HCT116 (cell line): ENCODE data around the gene PANK3. TPM values are rescaled to one million over a fixed set of nuclear protein-coding genes. Genes with fewer than 3 reads are reported as not detected.

Experiments used
- ATAC-seq: fragments of 200-7000 bp; cut with Tn5 transposase; 2 replicates; pipeline ENCODE4 v1.9.1; 2020; ENCODE audit warnings: mild to moderate bottlenecking, moderate library complexity
- BruUV-seq: library from RNA; stranded (reverse); fragments of 400-500 nt; replicated peaks from 2 replicates; lab custom pipeline; 2021; lab: Mats Ljungman, UMichigan
- CTCF ChIA-PET: fragments of 300-600 bp; sonication (Branson Sonifier 250); formaldehyde crosslinking; loops from one replicate; lab custom pipeline; 2021; ENCODE audit warnings: antibody characterized with exemption; lab: Charles Lee
- POLR2A ChIA-PET: fragments of 300-600, 350-600 bp; sonication (Branson Sonifier 250); formaldehyde crosslinking; loops from one replicate; lab custom pipeline; 2021; ENCODE audit warnings: antibody characterized with exemption; lab: Charles Lee
- RAD21 ChIA-PET, 2 experiments: fragments of 300-600 bp; sonication (Branson Sonifier 250); formaldehyde crosslinking; loops; one replicate each; lab custom pipeline; 2023; ENCODE audit warnings: low total read pairs in 2 of 2; ENCODE audit not compliant: uncharacterized antibody in 2 of 2, unreplicated experiment in 2 of 2, low non-redundant PET in 1 of 2; lab: Charles Lee
- DNase-seq: peaks from one replicate; pipeline ENCODE4 v3.0.0-alpha.2; 2010; ENCODE audit warnings: low read depth, low spot score
- H2AFZ ChIP-seq: fragments of 200-600 bp; shearing (Covaris generic), sonication (generic); 2 replicates; pipeline ENCODE4 v1.6.1; 2017; ENCODE audit warnings: low read depth, mixed run types, mixed read lengths, antibody characterized with exemption, low read length; ENCODE audit not compliant: poor library complexity, severe bottlenecking
- H3K27ac ChIP-seq: 2 replicates; pipeline ENCODE4 v1.5.1; 2012; ENCODE audit warnings: low read depth, low read length
- H3K27me3 ChIP-seq: fragments of 200-600 bp; sonication (generic); 2 replicates; pipeline ENCODE4 v1.6.1; 2016; ENCODE audit warnings: mixed run types, low read length, mixed read lengths; ENCODE audit not compliant: insufficient read depth
- H3K36me3 ChIP-seq, 2 experiments: fragments of 200-500 bp in 1 of 2; fragments of 200-600 bp in 1 of 2; sonication (Bioruptor generic) in 1 of 2; sonication (generic) in 1 of 2; 2 replicates each; pipeline versions ENCODE4 v1.5.1 to v1.6.1; 2014 to 2016; ENCODE audit warnings: low read length in 2 of 2, inconsistent platforms in 1 of 2, mixed read lengths in 1 of 2, mixed run types in 1 of 2; ENCODE audit not compliant: insufficient read depth in 2 of 2, control insufficient read depth in 1 of 2
- H3K4me1 ChIP-seq, 2 experiments: fragments of 200-600 bp in 1 of 2; sonication (generic) in 1 of 2; 2 replicates each; pipeline versions ENCODE4 v1.5.1 to v1.6.1; 2012 to 2017; ENCODE audit warnings: low read length in 2 of 2, inconsistent platforms in 1 of 2, mild to moderate bottlenecking in 1 of 2, mixed read lengths in 1 of 2, mixed run types in 1 of 2, moderate library complexity in 1 of 2; ENCODE audit not compliant: insufficient read depth in 2 of 2, control insufficient read depth in 1 of 2
- H3K4me2 ChIP-seq: fragments of 200-600 bp; sonication (generic); 2 replicates; pipeline ENCODE4 v1.6.1; 2017; ENCODE audit warnings: mixed run types, low read length, mixed read lengths
- H3K4me3 ChIP-seq, 2 experiments: fragments of 200-600 bp in 1 of 2; sonication (generic) in 1 of 2; replicated peaks in 1 of 2; 2 replicates each; pipeline ENCODE4 v1.5.1; 2011 to 2016; ENCODE audit warnings: low read length in 2 of 2, control low read depth in 1 of 2, low read depth in 1 of 2, mild to moderate bottlenecking in 1 of 2, mixed read lengths in 1 of 2, mixed run types in 1 of 2
- H3K79me2 ChIP-seq: fragments of 200-600 bp; sonication (generic); 2 replicates; pipeline ENCODE4 v1.6.1; 2017; ENCODE audit warnings: mild to moderate bottlenecking, mixed run types, low read length, moderate library complexity, mixed read lengths; ENCODE audit not compliant: insufficient read depth
- H3K9ac ChIP-seq: fragments of 200-600 bp; sonication (generic); 2 replicates; pipeline ENCODE4 v1.6.1; 2016; ENCODE audit warnings: low read length, mixed read lengths
- H3K9me2 ChIP-seq: fragments of 200-600 bp; sonication (generic), shearing (Covaris generic); 2 replicates; pipeline ENCODE4 v1.6.1; 2017; ENCODE audit warnings: mixed run types, mild to moderate bottlenecking, moderate library complexity; ENCODE audit not compliant: insufficient read depth
- H3K9me3 ChIP-seq, 2 experiments: fragments of 200-500 bp in 1 of 2; fragments of 200-600 bp in 1 of 2; sonication (Bioruptor generic) in 1 of 2; sonication (generic) in 1 of 2; 2 replicates each; pipeline ENCODE4 v1.6.1; 2014 to 2017; ENCODE audit warnings: low read length in 2 of 2, mixed read lengths in 2 of 2, inconsistent platforms in 1 of 2, low read depth in 1 of 2, mild to moderate bottlenecking in 1 of 2, mixed run types in 1 of 2, moderate library complexity in 1 of 2; ENCODE audit not compliant: control insufficient read depth in 1 of 2, insufficient read depth in 1 of 2
- H4K20me1 ChIP-seq: fragments of 200-600 bp; sonication (generic), shearing (Covaris generic); 2 replicates; pipeline ENCODE4 v1.6.1; 2017; ENCODE audit warnings: mixed run types, mild to moderate bottlenecking, moderate library complexity; ENCODE audit not compliant: insufficient read depth
- CBX3 ChIP-seq: IDR thresholded peaks from 2 replicates; pipeline ENCODE4 v1.6.1; 2012; ENCODE audit warnings: low read depth
- CTCF ChIP-seq, 3 experiments: fragments of 200-600 bp in 1 of 3; sonication (generic) in 1 of 3; IDR thresholded peaks in 2 of 3; conservative IDR thresholded peaks in 1 of 3; 2 replicates each; pipeline ENCODE4 v1.5.1; 2012 to 2017; ENCODE audit warnings: low read depth in 2 of 3, low read length in 2 of 3, antibody characterized with exemption in 1 of 3, borderline replicate concordance in 1 of 3, control low read depth in 1 of 3, mild to moderate bottlenecking in 1 of 3, mixed read lengths in 1 of 3, mixed run types in 1 of 3, moderate library complexity in 1 of 3; ENCODE audit not compliant: insufficient read depth in 1 of 3
- EGR1 ChIP-seq: IDR thresholded peaks from 2 replicates; pipeline ENCODE4 v1.6.1; 2012; ENCODE audit warnings: low read depth
- FOSL1 ChIP-seq: IDR thresholded peaks from 2 replicates; pipeline ENCODE4 v1.6.1; 2012; ENCODE audit warnings: low read depth
- JUND ChIP-seq: IDR thresholded peaks from 2 replicates; pipeline ENCODE4 v1.6.1; 2012
- POLR2A ChIP-seq: IDR thresholded peaks from 2 replicates; pipeline ENCODE4 v1.7.0; 2011; ENCODE audit warnings: borderline replicate concordance; ENCODE audit not compliant: insufficient read depth, insufficient read length; ENCODE audit errors: extremely low read depth
- REST ChIP-seq: IDR thresholded peaks from 2 replicates; pipeline ENCODE4 v1.6.1; 2012; ENCODE audit warnings: low read depth
- SIN3A ChIP-seq: IDR thresholded peaks from 2 replicates; pipeline ENCODE4 v1.6.1; 2012; ENCODE audit warnings: low read depth
- SRF ChIP-seq: IDR thresholded peaks from 2 replicates; pipeline ENCODE4 v1.6.1; 2012; ENCODE audit warnings: low read depth
- intact Hi-C: fragments of 100-400 bp; cut with micrococcal nuclease; formaldehyde crosslinking; loops from 2 replicates; pipeline ENCODE4 v1.10.0; 2022
- total RNA-seq: library from RNA; stranded (reverse); gene quantifications from one replicate; pipeline ENCODE4 v1.2.1, GENCODE V29; 2021; ENCODE audit not compliant: unreplicated experiment
- TF ChIP-seq, protein P1 (sequence below): IDR thresholded peaks from 2 replicates; pipeline ENCODE4 v1.6.1; 2011; ENCODE audit warnings: mild to moderate bottlenecking, low read length, moderate library complexity; ENCODE audit not compliant: insufficient replicate concordance; ENCODE audit errors: extremely low read depth
- TF ChIP-seq, protein P2 (sequence below): IDR thresholded peaks from 2 replicates; pipeline ENCODE4 v1.6.1; 2012
- TF ChIP-seq, protein P3 (sequence below): IDR thresholded peaks from 2 replicates; pipeline ENCODE4 v1.6.1; 2012

Gene PANK3
- total RNA-seq, 1 experiment from 2014 or later: 56.5 TPM

DNA sequence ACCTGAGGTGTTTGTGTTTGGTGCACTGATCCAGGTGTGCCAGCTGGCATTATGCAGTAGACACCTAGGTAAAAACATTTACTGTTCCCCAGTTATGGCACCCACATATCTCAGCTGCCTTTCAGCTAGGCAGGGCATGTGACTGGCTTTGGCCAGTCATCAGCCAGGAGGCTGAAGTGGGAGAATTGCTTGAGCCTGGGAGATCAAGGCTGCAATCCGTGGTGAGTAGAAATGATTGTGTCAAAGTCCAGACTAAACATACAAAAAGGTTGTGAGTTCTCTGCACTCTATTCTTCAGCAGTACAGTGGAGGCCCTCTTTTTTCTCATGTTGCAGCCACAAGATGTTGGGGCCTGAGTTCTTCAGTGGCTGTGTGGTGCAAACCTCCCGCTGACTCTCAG, 53.3 kb downstream of the PANK3 start (continued):
- TF ChIP-seq FOSL1 (no peak), SRF (no peak)

DNA sequence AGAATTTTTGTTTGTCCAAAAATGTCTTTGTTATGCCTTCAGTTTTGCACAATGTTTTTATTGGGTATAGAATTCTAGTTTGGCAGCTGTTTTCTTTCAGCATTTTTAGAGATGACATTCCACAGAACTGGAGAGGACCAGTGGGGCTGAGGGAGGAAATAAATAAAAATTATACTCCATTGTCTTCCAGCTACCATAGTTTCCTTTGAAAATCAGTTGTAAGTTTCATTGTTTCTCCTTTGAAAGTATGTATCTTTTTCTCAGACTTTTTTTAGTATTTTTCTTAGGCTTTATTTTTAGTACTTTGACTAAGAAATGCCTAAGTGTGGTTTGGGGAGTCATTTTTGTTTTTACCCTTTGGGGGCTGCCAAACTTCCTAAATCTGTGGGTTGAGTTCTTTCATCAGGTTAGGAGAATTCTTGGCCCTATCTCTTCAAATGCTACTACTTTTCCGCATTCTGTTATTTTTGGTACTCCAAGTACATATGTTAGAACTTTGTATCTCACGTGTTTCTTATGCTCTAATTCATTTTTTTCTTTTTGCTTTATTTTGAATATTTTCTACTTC, 65.2 kb downstream of the PANK3 start:
- H3K9me2 ChIP-seq: no peaks in the 10 kb centered on the region
- ATAC-seq (no peak), DNase-seq (no peak)
- no peak overlapping the region for H3K4me2 ChIP-seq
- BruUV-seq: no TSS peak
- no peaks in the 10 kb centered on the region; the same call in 1 of the 2 replicates for H3K79me2 ChIP-seq
- POLR2A ChIA-PET: no interaction called here
- H3K27ac ChIP-seq: no peak overlapping the region
- H3K9me3 ChIP-seq: peaks cover 0 to 7% of the 10 kb centered on the region in 2 experiments; a peak in 2 of 4 replicates
- RAD21 ChIA-PET: no interaction called here
- no peak for TF ChIP-seq JUND
- no peak for TF ChIP-seq REST
- TF ChIP-seq, protein P1, sequence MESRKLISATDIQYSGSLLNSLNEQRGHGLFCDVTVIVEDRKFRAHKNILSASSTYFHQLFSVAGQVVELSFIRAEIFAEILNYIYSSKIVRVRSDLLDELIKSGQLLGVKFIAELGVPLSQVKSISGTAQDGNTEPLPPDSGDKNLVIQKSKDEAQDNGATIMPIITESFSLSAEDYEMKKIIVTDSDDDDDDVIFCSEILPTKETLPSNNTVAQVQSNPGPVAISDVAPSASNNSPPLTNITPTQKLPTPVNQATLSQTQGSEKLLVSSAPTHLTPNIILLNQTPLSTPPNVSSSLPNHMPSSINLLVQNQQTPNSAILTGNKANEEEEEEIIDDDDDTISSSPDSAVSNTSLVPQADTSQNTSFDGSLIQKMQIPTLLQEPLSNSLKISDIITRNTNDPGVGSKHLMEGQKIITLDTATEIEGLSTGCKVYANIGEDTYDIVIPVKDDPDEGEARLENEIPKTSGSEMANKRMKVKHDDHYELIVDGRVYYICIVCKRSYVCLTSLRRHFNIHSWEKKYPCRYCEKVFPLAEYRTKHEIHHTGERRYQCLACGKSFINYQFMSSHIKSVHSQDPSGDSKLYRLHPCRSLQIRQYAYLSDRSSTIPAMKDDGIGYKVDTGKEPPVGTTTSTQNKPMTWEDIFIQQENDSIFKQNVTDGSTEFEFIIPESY: no peak
- TF ChIP-seq SIN3A: no peak
- TF ChIP-seq POLR2A: no peak
- TF ChIP-seq CBX3: no peak
- TF ChIP-seq, protein P2, sequence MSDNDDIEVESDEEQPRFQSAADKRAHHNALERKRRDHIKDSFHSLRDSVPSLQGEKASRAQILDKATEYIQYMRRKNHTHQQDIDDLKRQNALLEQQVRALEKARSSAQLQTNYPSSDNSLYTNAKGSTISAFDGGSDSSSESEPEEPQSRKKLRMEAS: no peak
- no peak for TF ChIP-seq CTCF (IDR thresholded peaks at IDR 0.05 in 2 of 3, conservative IDR thresholded peaks at IDR 0.05 in 1 of 3; ENCODE audit: borderline replicate concordance in 1 of 3, insufficient read depth in 1 of 3, low read depth in 2 of 3, low read length in 2 of 3)
- no peak for TF ChIP-seq EGR1
- TF ChIP-seq, protein P3, sequence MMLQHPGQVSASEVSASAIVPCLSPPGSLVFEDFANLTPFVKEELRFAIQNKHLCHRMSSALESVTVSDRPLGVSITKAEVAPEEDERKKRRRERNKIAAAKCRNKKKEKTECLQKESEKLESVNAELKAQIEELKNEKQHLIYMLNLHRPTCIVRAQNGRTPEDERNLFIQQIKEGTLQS: no peak
- no peak for TF ChIP-seq SRF
- H2AFZ ChIP-seq: no peak overlapping the region
- no peaks in the 10 kb centered on the region for H4K20me1 ChIP-seq
- H3K27me3 ChIP-seq: no peaks in the 10 kb centered on the region
- intact Hi-C loops: no loop called here
- no peak overlapping the region for H3K9ac ChIP-seq
- H3K4me1 ChIP-seq: no peaks in the 10 kb centered on the region
- H3K36me3 ChIP-seq: peaks cover 62 to 69% of the 10 kb centered on the region in 2 experiments
- CTCF ChIA-PET: no interaction called here
- H3K4me3 ChIP-seq: no peak overlapping the region
